Measurements from ENCODE around the gene LDAH.

Gene LDAH

GRCh38 chr2:20666005-20666303, 156.9 kb downstream of the LDAH start:
- DNase-seq, result no peak

DNA sequence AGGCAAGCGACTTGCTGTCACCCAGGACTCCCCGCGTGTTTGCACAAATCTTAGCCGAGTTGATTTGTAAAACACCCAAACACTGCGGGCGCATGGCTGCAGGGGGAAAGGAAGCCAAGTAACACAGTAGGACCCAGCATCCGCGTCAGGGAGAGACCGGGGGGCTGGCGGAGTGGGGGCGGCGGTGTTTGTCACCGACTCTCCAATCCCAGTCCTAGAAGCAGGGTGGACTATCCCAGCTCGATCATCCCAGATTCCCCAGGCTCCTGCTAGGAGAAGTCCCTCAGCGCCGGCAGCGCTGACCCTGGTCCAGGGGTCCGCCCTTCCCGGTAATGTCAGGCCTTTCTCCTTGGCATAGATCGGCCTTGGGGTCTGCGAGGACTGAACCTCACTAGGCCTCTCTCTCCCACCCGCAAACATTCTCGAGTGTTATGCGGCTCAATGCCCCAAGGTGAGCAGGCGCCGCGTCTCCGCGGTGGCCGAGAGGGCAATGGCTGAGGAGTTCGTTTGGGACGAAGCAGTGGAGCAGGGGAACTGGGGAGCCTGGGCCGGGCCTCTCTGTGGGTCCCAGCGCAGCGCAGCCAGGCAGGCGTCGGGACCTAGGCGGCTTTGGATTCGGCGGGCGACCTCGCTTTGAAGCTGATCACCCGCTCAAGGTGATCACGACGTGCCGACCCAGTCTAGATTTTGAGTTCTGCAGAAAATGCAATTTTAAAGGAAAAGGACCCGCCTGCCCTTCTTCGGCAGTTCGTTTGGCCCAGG, 157.5 kb downstream of the LDAH start:
- DNase-seq, result peak; percentile 57

GRCh38 chr2:20664431-20665242, 158.3 kb downstream of the LDAH start:
- no peak for DNase-seq

GRCh38 chr2:20664071-20664390, 158.9 kb downstream of the LDAH start:
- DNase-seq, result no peak

DNA sequence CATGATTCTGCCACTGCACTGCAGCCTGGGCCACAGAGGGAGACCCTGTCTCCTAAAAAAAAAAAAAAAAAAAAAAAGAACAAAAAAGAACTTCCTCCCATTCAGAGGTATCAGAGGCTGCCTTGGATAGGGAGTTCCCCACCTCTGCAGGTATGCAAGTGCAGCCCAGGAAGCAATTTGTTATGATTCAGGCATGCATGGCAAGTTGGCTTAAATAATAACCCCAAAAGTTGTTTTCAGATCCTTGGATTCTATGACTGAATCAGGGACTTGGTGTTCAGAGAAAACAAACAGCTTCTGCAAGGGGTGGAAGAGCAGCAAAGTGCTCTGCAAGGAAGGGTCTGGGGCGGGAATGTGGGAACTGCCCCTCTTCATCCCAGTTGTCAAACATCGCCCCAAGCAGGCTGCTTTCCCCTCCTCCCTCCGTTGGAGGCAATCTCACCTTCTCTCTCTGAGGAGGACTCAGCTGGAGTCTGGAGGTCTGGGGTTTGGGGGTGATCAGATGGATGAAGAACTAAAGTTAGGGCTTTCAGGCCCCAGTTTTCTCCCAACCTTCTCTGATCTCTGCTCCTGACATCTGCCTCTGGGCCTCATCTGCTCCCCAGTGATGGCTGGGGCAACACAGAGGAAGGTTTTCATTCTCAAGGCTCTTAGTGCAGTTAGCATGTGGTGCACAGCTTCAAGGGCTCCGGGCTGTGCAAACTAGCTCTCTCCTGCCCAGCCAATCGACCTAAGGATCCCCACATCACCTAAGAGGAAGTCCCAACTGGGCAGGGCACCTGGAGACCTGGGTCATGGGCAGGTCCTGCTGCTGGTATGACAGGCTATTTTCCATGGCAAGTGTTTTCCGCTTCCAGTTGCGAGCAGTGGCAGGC, 159.5 kb downstream of the LDAH start:
- no peak for DNase-seq

- no peak for DNase-seq
These were observed 160.5 kb downstream of the LDAH start for GRCh38 chr2:20662308-20662937.

- peak; percentile 86 for DNase-seq
These were observed 161.2 kb downstream of the LDAH start for GRCh38 chr2:20661421-20662307.

- DNase-seq, result no peak
These were observed 162.1 kb downstream of the LDAH start for GRCh38 chr2:20660506-20661420.

DNA sequence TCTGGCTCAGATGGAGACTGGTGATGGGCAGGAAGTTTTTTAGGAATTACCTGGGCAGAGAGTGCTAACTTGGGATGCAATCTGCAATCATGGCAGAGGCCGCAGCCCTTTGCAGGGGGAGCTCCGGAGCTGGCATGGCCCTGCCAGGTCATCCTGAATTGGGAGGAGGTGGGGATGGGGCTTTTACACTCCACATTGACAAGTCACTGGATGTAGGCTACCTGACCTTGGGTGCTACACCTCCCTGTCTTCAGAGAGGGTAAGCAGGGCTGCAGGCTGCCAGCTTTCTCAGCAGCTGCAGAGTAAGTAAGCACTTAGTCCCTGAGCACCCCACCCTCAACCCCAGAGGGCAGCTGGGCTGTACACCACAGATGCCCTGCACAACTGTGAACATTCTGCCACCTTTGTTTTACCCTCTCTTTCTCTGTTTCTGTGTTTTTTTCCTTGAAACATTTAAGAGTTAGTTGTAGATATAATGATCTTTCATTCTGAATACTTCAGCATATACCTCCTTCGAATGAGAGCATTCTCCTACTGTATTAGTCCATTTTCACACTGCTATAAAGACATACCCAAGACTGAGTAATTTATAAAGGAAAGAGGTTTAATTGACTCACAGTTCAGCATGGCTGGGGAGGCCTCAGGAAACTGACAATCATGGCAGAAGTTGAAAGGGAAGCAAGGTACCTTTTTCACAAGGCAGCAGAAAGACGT, 165.2 kb downstream of the LDAH start:
- DNase-seq, result no peak

DNA sequence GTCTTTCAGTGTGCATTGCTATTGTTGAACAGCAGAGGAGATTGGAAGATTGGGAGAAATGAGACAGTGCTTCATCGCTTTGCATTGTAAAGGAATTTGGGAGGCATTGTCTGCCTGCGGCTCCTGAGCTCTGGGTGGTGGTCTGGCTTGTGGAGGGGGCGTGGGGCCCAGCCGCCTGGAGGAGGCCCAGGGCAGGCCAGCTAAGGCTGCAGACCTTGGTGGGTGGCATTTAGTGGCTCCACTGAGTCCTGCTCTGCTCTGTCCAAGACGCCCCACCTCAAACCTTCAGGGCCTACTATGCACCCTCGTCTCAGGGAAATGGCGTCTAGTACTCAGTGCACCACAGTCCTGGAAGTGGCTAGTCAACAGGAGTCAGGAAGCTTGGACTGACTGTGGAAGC, 166.3 kb downstream of the LDAH start:
- DNase-seq, result no peak

- no peak for DNase-seq
These were observed 168.4 kb downstream of the LDAH start for GRCh38 chr2:20654535-20654813.

- DNase-seq, result no peak
These were observed 169.0 kb downstream of the LDAH start for GRCh38 chr2:20653695-20654534.

DNA sequence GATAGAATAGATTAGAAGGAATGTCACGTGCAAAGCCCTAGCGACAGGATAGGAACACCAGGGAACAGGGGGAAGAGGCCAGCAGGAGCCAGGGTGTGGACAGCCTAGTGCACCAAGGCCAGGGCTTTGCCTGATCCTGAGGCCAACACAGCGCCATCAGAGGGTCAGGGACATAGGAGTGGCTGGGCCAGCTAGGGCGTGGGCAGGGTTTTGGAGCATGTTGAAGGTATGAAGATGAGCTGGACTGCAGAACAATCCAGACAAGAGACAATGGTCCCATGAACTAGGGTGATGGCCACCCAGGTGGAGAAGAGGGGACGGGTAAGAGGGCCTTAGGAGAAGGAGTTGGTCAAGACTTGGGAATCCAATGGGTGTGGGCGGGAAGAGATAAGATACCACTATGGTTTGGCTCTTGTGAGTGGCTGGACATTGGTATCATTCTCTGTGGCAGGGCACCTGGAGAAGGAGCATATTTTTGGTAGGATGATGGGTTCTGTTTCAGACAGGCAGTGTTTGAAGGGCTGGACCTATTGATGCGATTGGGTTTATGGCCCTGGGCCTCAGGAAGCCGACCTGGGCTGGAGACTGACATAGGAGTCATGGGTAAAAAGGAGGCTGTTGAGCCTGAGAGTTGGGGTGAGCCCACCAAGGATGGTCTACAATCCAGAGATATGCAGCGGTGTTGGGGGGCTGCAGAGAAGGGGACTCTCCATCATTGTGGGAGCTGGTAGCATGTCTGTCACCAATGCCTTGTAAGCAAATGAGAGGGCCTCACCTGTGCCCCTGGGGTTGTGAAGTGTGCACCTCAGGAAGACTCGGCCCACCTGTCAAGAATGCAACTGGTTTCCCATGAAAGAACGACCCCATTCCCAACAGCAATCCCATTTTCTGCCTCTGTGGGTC, 170.0 kb downstream of the LDAH start:
- no peak for DNase-seq

GRCh38 chr2:20652141-20652540, 170.8 kb downstream of the LDAH start:
- DNase-seq, result no peak

DNA sequence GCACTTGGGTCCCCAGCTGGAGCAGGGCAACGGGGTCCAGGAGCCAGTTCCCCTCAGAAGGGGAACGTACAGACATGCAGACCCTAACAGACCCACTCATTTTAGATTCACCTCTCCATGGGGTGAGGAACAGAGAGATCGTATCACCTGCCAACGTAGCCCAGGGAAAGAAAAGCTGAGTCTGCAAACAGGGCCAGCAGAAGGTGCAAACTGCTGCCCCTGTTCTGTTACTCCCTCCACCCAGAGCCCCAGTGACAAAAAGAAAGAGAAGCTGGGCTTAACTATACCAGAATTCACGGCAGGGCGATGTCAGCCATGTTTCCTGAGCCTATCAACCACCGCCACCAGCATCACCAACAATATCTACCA, 171.2 kb downstream of the LDAH start:
- DNase-seq, result no peak

GRCh38 chr2:20650877-20651730, 171.8 kb downstream of the LDAH start, which contains the start of gene HS1BP3:
HS1BP3 (minus strand) TSS chr2:20651098; CDS start chr2:20651063, 35 bp downstream.
- peak; percentile 95 for DNase-seq

- DNase-seq, result no peak
These were observed 172.5 kb downstream of the LDAH start for GRCh38 chr2:20650393-20650876.
